Neural cell (in vitro differentiated cells): Measurements from ENCODE around the gene NRAS. TPM values are rescaled to one million over a fixed set of nuclear protein-coding genes. Genes with fewer than 3 reads are reported as not detected.

Source experiments
- H2AFZ ChIP-seq: fragments of 200-600, 300-800 bp; sonication (generic), shearing (Covaris generic); 2 replicates; pipeline ENCODE4 v1.6.0; 2014; ENCODE audit warnings: low read depth, mild to moderate bottlenecking, antibody characterized with exemption, low read length, moderate library complexity
- H3F3A ChIP-seq: fragments of 200-600 bp; shearing (Covaris generic); 2 replicates; pipeline ENCODE4 v1.6.1; 2016; ENCODE audit warnings: mild to moderate bottlenecking, moderate library complexity, mixed read lengths, antibody characterized with exemption, low read length; ENCODE audit not compliant: insufficient read depth, poor library complexity, severe bottlenecking
- H3K27ac ChIP-seq: fragments of 200-600, 300-800 bp; sonication (generic), shearing (Covaris generic); 2 replicates; pipeline ENCODE4 v1.5.1; 2014; ENCODE audit warnings: mild to moderate bottlenecking, low read length, moderate library complexity
- H3K27me3 ChIP-seq: fragments of 300-800, 200-600 bp; sonication (generic), shearing (Covaris generic); 2 replicates; pipeline ENCODE4 v1.6.0; 2014; ENCODE audit warnings: mild to moderate bottlenecking, low read depth, low read length, moderate library complexity; ENCODE audit not compliant: insufficient read depth
- H3K36me3 ChIP-seq: fragments of 300-800, 200-600 bp; sonication (generic), shearing (Covaris generic); 2 replicates; pipeline ENCODE4 v1.5.1; 2014; ENCODE audit warnings: mild to moderate bottlenecking, antibody characterized with exemption, low read length, moderate library complexity; ENCODE audit not compliant: insufficient read depth
- H3K4me2 ChIP-seq: fragments of 300-800, 200-600 bp; sonication (generic), shearing (Covaris generic); 2 replicates; pipeline ENCODE4 v1.6.0; 2014; ENCODE audit warnings: mild to moderate bottlenecking, low read length
- H3K4me3 ChIP-seq: fragments of 300-800, 200-600 bp; sonication (generic), shearing (Covaris generic); 2 replicates; pipeline ENCODE4 v1.5.1; 2014; ENCODE audit warnings: mild to moderate bottlenecking, low read length, moderate library complexity
- H3K79me2 ChIP-seq: fragments of 200-600 bp; shearing (Covaris generic); replicated peaks from 2 replicates; pipeline ENCODE4 v1.6.0; 2014; ENCODE audit warnings: mild to moderate bottlenecking, low read length, moderate library complexity; ENCODE audit not compliant: insufficient read depth
- H3K9ac ChIP-seq: fragments of 300-800, 200-600 bp; sonication (generic), shearing (Covaris generic); 2 replicates; pipeline ENCODE4 v1.6.1; 2016; ENCODE audit warnings: mild to moderate bottlenecking, low read length, mixed read lengths
- H3K9me2 ChIP-seq: fragments of 200-600 bp; shearing (Covaris generic); 2 replicates; pipeline ENCODE4 v1.6.1; 2016; ENCODE audit warnings: mild to moderate bottlenecking, low read length, mixed read lengths; ENCODE audit not compliant: insufficient read depth
- H3K9me3 ChIP-seq: fragments of 200-600, 300-800 bp; sonication (generic), shearing (Covaris generic); 2 replicates; pipeline ENCODE4 v1.6.1; 2016; ENCODE audit warnings: mild to moderate bottlenecking, mixed run types, low read length, moderate library complexity, mixed read lengths
- H4K20me1 ChIP-seq: fragments of 200-600 bp; shearing (Covaris generic); 2 replicates; pipeline ENCODE4 v1.6.1; 2016; ENCODE audit warnings: mild to moderate bottlenecking, mixed run types; ENCODE audit not compliant: insufficient read depth
- CTCF ChIP-seq: fragments of 450-650 bp; IDR thresholded peaks from 2 replicates; pipeline ENCODE4 v1.5.1; 2014; ENCODE audit warnings: antibody characterized with exemption, mild to moderate bottlenecking, moderate library complexity; ENCODE audit not compliant: poor library complexity, severe bottlenecking
- EP300 ChIP-seq: fragments of 450-650 bp; conservative IDR thresholded peaks from 2 replicates; pipeline ENCODE4 v1.6.1; 2014; ENCODE audit warnings: antibody characterized with exemption, mild to moderate bottlenecking, moderate library complexity; ENCODE audit not compliant: poor library complexity, severe bottlenecking
- EZH2 ChIP-seq: fragments of 200-600, 300-800 bp; shearing (Covaris generic), sonication (generic); IDR thresholded peaks from 2 replicates; pipeline ENCODE4 v1.6.1; 2014; ENCODE audit warnings: antibody characterized with exemption, low read length, borderline replicate concordance, mild to moderate bottlenecking; ENCODE audit not compliant: insufficient read depth, poor library complexity, severe bottlenecking
- MXI1 ChIP-seq: fragments of 450-650 bp; conservative IDR thresholded peaks from 2 replicates; pipeline ENCODE4 v1.6.1; 2014; ENCODE audit warnings: antibody characterized with exemption, mild to moderate bottlenecking; ENCODE audit not compliant: poor library complexity, severe bottlenecking
- POLR2AphosphoS5 ChIP-seq: IDR thresholded peaks from 2 replicates; pipeline ENCODE4 v1.6.1; 2012
- RAD21 ChIP-seq: fragments of 450-650 bp; conservative IDR thresholded peaks from 2 replicates; pipeline ENCODE4 v1.6.1; 2014; ENCODE audit warnings: antibody characterized with exemption, mild to moderate bottlenecking, moderate library complexity
- REST ChIP-seq: IDR thresholded peaks from 2 replicates; pipeline ENCODE4 v1.6.1; 2012; ENCODE audit warnings: borderline replicate concordance
- SMC3 ChIP-seq: fragments of 450-650 bp; conservative IDR thresholded peaks from 2 replicates; pipeline ENCODE4 v1.6.1; 2014; ENCODE audit warnings: antibody characterized with exemption, mild to moderate bottlenecking, moderate library complexity; ENCODE audit not compliant: poor library complexity
- TAF1 ChIP-seq: IDR thresholded peaks from 2 replicates; pipeline ENCODE4 v1.6.1; 2012; ENCODE audit warnings: low read depth
- polyA plus RNA-seq: library from polyadenylated mRNA; depleted of rRNA; stranded (reverse); fragments of >200 nt; gene quantifications from 2 replicates; pipeline ENCODE4 v1.2.3, GENCODE V29; 2014

The NRAS gene
- polyA plus RNA-seq, 1 donor from 2014 or later, result 56.5 TPM

GRCh38 chr1:114720492-114720891 lies 3.9 kb upstream of the NRAS start:
- Histone ChIP-seq H3K4me2 (no peak overlapping the region), H3F3A (no peaks in the 10 kb centered on the region), H3K36me3 (peaks cover 22% of the 10 kb centered on the region), H2AFZ (no peak overlapping the region), H3K27ac (no peak overlapping the region), H3K9me2 (no peaks in the 10 kb centered on the region), H4K20me1 (no peaks in the 10 kb centered on the region), H3K9me3 (no peaks in the 10 kb centered on the region), H3K27me3 (no peaks in the 10 kb centered on the region), H3K79me2 (peaks cover 11% of the 10 kb centered on the region), H3K9ac (no peak overlapping the region), H3K4me3 (no peak overlapping the region)
- no peak for TF ChIP-seq EZH2
- no peak for TF ChIP-seq CTCF
- no peak for TF ChIP-seq TAF1

GRCh38 chr1:114719424-114719787 lies 2.8 kb upstream of the NRAS start:
- TF ChIP-seq RAD21 (no peak), EZH2 (no peak), SMC3 (no peak), TAF1 (no peak), POLR2AphosphoS5 (no peak), EP300 (no peak)
- H3K9me3 ChIP-seq, result no peaks in the 10 kb centered on the region
- H3K27me3 ChIP-seq, result no peaks in the 10 kb centered on the region
- no peaks in the 10 kb centered on the region for H3F3A ChIP-seq
- no peaks in the 10 kb centered on the region for H4K20me1 ChIP-seq
- peaks cover 21% of the 10 kb centered on the region for H3K79me2 ChIP-seq
- peaks cover 18% of the 10 kb centered on the region for H3K36me3 ChIP-seq
- no peak overlapping the region for H3K9ac ChIP-seq
- H3K9me2 ChIP-seq, result no peaks in the 10 kb centered on the region
- no peak overlapping the region for H3K4me3 ChIP-seq
- no peak overlapping the region for H2AFZ ChIP-seq
- H3K4me2 ChIP-seq, result no peak overlapping the region
- H3K27ac ChIP-seq, result no peak overlapping the region

GRCh38 chr1:114718661-114719423 lies 2.3 kb upstream of the NRAS start:
- Histone ChIP-seq H3K36me3 (peaks cover 18% of the 10 kb centered on the region), H3K27me3 (no peaks in the 10 kb centered on the region), H3K79me2 (peaks cover 27% of the 10 kb centered on the region), H3K9ac (no peak overlapping the region), H2AFZ (no peak overlapping the region), H3K4me2 (no peak overlapping the region), H4K20me1 (no peaks in the 10 kb centered on the region), H3K27ac (no peak overlapping the region), H3K4me3 (no peak overlapping the region), H3F3A (no peaks in the 10 kb centered on the region), H3K9me3 (no peaks in the 10 kb centered on the region), H3K9me2 (no peaks in the 10 kb centered on the region)
- TF ChIP-seq RAD21, result no peak
- no peak for TF ChIP-seq EZH2
- no peak for TF ChIP-seq EP300
- TF ChIP-seq SMC3, result no peak
- no peak for TF ChIP-seq MXI1
- TF ChIP-seq POLR2AphosphoS5, result no peak
- no peak for TF ChIP-seq TAF1
- no peak for TF ChIP-seq CTCF
- TF ChIP-seq REST, result no peak
